HG03342 (cell line): ENCODE results near the gene CHD9.
"Not testable (repeated sequence)": the region's sequence is repeated elsewhere in the genome, so short reads cannot be mapped to it uniquely, and the experiment has no call there.

Source experiments
- ATAC-seq: cut with Tn5 transposase; IDR thresholded peaks from one replicate; pipeline ENCODE4 v1.9.1; 2021; ENCODE audit warnings: mild to moderate bottlenecking, moderate library complexity; ENCODE audit not compliant: unreplicated experiment

CHD9 gene

GRCh38 chr16:53045341-53046220 lies 9.2 kb upstream of the CHD9 start:
- ATAC-seq, result no peak

GRCh38 chr16:53047515-53047914 lies 7.3 kb upstream of the CHD9 start:
- not testable (repeated sequence) for ATAC-seq

DNA sequence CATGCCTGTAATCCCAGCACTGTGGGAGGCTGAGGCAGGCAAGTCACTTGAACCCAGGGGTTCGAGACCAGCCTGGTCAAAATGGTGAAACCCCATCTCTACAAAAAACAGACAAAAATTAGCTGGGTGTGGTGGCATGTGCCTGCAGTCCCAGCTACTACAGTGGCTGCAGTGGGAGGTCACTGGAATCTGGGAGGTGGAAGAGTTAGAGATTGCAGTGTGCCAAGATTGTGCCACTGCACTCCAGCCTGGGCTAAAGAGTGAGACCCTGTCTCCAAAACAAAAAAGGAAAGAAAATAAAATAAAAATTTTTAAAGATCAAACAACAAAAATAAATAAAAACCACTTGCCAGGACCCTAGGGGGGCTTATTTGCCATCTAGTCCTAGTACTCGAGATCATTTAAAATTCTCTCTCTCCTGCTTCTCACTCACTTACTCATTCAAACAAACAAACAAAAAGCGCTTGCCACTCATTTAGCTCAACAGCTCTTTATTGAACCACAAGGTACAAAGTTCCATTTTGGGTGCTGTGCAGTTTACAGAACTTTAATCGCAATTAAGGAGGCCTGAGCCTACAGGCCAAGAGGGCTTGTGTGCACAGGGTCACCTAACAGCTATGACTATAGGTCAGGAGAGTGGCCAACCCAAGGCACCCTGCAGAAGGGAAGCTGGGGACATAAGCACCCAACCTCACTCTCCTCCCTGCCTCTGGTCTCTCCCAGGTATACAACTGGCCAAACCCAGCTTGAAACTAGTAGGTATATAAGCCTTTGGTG lies 6.5 kb upstream of the CHD9 start:
- ATAC-seq, result no peak

- ATAC-seq, result not testable (repeated sequence)
These were observed 3.5 kb upstream of the CHD9 start for GRCh38 chr16:53051255-53051654.

DNA sequence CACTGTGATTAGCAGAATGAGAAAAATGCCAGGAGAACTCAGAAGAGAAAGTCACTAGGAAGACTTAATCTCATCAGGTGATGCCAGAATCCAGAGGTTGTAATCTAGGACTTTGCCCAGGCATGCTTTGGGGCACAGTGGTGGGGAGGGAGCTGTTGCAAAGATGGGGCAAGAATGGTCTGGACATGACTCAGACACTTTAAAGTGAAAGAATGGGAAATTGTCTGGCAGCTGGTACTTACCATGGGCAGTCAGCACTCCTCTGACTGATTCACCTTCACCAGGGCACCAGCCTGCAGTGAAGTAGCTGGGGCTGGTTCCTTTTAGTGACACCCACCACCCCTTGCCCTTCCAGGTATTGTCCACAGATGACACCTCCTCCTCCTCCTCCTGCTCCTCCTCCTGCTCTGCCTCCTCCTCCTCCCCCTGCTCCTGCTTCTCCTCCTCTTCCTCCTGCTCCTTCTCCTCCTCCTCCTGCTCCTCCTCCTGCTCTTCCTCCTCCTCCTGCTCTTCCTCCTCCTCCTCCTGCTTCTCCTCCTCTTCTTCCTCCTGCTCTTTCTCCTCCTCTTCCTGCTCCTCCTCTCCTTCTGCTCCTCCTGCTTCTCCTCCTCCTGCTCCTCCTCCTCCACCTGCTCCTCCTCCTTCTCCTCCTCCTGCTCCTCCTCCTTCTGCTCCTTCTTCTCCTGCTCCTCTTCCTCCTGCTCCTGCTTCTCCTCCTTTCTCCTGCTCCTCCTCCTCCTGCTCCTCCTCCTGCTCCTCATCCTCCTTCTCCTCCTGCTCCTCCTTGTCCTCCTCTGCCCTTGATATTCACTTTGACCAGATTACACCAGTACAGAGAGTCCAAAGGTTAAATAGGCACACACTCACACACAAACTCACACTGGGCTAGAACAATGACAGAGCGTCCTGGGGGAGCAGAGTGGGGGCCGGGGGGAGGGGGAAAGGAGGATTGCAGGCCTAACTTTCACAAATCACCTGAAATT lies 2.0 kb upstream of the CHD9 start, which contains the start of gene CHD9NB:
Gene CHD9NB (minus strand): TSS at position 379 of the 983 bp plus-strand sequence. CDS start 8,739 bp downstream, outside the sequence.
- ATAC-seq, result no peak

- peak; percentile 39 for ATAC-seq
These were observed 673 bp upstream of the CHD9 start for GRCh38 chr16:53053967-53054669.

- ATAC-seq, result no peak
These were observed 975 bp downstream of the CHD9 start for GRCh38 chr16:53055541-53056391.

GRCh38 chr16:53056392-53056881 lies 1.6 kb downstream of the CHD9 start:
- no peak for ATAC-seq

DNA sequence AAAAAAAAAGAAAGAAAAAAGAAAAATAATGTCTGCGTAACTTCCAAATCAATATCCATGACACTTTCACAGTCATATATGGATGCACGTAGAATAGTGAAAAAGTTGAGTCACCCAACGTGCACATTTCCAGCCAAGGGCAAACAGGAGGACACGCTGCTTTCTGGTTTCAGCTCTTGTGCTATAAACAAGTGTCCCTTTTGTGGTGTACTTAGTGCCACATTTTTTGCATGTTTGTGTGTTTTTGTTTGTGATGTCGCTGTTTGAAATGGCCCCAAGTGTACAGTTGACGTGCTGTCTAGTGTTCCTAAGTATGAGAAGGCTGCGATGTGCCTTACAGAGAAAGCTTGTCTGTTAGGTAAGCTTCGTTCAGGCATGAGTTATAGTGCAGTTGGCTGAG lies 2.9 kb downstream of the CHD9 start:
- ATAC-seq, result no peak

GRCh38 chr16:53058441-53058840 lies 3.6 kb downstream of the CHD9 start:
- no peak for ATAC-seq

DNA sequence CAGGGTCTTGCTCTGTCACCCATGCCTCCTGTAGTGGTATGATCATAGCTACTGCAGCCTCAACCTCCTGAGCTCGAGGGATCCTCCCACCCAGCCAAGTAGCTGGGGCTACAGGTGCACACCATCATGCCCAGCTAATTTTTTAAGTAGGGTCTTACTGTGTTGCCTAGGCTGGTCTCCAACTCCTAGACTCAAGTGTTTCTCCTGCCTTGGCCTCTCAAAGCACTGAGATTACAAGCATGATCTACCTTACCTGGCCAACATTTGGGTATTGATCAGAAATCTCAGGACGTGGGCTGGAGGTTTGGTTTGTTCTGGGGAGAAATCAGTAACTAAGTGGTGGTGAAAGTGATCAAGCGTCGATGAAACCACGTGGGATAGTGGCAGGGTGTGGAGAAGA lies 4.1 kb downstream of the CHD9 start:
- ATAC-seq, result no peak

GRCh38 chr16:53059672-53060071 lies 4.9 kb downstream of the CHD9 start:
- ATAC-seq, result no peak

DNA sequence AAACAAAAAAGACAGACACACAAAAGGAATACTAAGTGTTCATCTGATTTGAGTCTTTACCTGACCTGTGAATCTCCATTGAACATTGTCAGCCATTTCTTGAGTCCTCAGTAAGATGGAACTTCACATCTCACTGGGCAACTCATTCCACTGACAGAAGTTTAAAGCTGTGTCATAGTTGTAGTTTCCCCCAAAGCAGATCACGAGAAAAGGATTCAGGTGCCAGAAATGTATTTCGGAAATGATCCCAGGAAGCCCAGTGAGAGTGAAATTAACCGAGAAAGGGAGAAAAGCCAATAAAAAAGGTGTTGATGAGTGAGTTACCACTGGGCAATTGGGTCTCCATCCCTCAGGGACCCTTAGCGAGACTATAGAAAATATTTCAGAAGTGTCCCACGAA lies 6.5 kb downstream of the CHD9 start:
- ATAC-seq, result peak; percentile 28

DNA sequence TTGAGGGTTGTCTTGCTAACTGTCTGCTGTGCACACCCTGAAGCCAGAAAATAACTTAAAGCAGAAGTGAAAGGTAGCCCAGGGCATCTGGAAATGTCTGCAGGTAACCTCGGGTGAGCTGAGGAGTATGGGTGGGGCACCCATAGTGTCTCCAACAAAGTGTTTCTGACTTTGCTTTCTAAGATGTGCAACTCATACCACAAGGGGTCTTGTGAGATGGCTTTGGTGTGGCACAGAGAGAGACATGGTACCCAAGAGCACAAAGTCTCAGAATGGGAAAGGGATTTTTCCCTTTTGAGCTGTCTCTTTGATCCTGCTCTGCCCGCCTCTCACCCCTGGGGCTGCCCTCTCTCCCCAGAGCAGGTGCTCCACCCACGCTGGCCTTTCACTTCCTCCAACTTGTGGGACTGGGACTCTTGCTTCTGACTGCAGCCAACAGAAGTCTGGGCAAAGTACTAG lies 6.9 kb downstream of the CHD9 start:
- ATAC-seq, result peak; percentile 90

GRCh38 chr16:53064081-53064578 lies 9.3 kb downstream of the CHD9 start:
- ATAC-seq, result no peak

- no peak for ATAC-seq
These were observed 10.8 kb downstream of the CHD9 start for GRCh38 chr16:53065461-53066061.

- no peak for ATAC-seq
These were observed 12.9 kb downstream of the CHD9 start for GRCh38 chr16:53067675-53068074.

GRCh38 chr16:53068423-53068833 lies 13.6 kb downstream of the CHD9 start:
- ATAC-seq, result peak; percentile 50
